Right lobe of liver (tissue), 6 donors: ENCODE results near the gene IP6K2. TPM values are rescaled to one million over a fixed set of nuclear protein-coding genes. Genes with fewer than 3 reads are reported as not detected.

ENCODE experiments used
- ATAC-seq, 4 donors: fragments of 200-7000 bp; cut with Tn5 transposase; one replicate each; pipeline ENCODE4 v1.9.1; 2020; ENCODE audit warnings: mild to moderate bottlenecking in 4 of 4, moderate library complexity in 4 of 4
- DNase-seq, 3 donors: peaks; one replicate each; pipeline ENCODE4 v3.0.0-alpha.2; 2020
- H3K27ac ChIP-seq, 3 donors: fragments of 200-600 bp; one replicate each; pipeline ENCODE4 v1.8.0; 2022
- H3K27me3 ChIP-seq, 2 donors: fragments of 200-600 bp; one replicate each; pipeline ENCODE4 v1.8.0; 2022
- H3K36me3 ChIP-seq, 4 donors: fragments of 200-600 bp; sonication (generic) in 1 of 4; one replicate each; pipeline versions ENCODE4 v1.5.1 to v1.8.0; 2017 to 2022; ENCODE audit warnings: control low read depth in 1 of 4
- H3K4me1 ChIP-seq, 4 donors: fragments of 200-600 bp; sonication (generic) in 1 of 4; one replicate each; pipeline versions ENCODE4 v1.5.1 to v1.8.0; 2017 to 2022; ENCODE audit warnings: control low read depth in 1 of 4
- H3K4me3 ChIP-seq, 3 donors: fragments of 200-600 bp; one replicate each; pipeline ENCODE4 v1.8.0; 2022
- H3K9me3 ChIP-seq, 4 donors: fragments of 200-600 bp; sonication (generic) in 1 of 4; one replicate each; pipeline versions ENCODE4 v1.5.1 to v1.8.0; 2017 to 2022; ENCODE audit warnings: control low read depth in 1 of 4
- CTCF ChIP-seq, 4 donors: fragments of 200-600 bp in 3 of 4; fragments of 450-650 bp in 1 of 4; IDR thresholded peaks; one replicate each; pipeline versions ENCODE4 v1.5.1 to v1.8.0; 2016 to 2022; ENCODE audit warnings: antibody characterized with exemption in 4 of 4, mild to moderate bottlenecking in 2 of 4
- POLR2A ChIP-seq: fragments of 450-650 bp; IDR thresholded peaks from one replicate; pipeline ENCODE4 v1.6.1; 2017; ENCODE audit warnings: antibody characterized with exemption, mild to moderate bottlenecking
- WGBS: methylation state at CpG from one replicate; pipeline ENCODE4 v1.1.6; 2018; ENCODE audit warnings: low coverage, low lambda C conversion rate; ENCODE audit not compliant: insufficient coverage; ENCODE audit errors: missing lambda C conversion rate; 5-methylcytosine and 5-hydroxymethylcytosine counted together
- intact Hi-C, 2 donors: fragments of 100-400 bp; cut with DNase I; formaldehyde crosslinking; loops; one replicate each; pipeline versions ENCODE4 v1.11.2 to v1.14.1; 2022
- total RNA-seq, 6 experiments: library from RNA; depleted of rRNA in 2 of 6; stranded (reverse); fragments of >200 nt in 2 of 6; fragmentation: NEBNext Ultra II Directional in 3 of 6; extraction: Animal tissue kit (Norgen Biotek cat#: 25700) in 3 of 6; gene quantifications; one replicate each; pipeline versions ENCODE4 v1.1.0 to v1.2.4, GENCODE V29; 2016 to 2023
- donor health status: DM: no; HTN: yes; CAD: no.
- donor health status: DM: no; HTN: no; CAD: no.
- donor health status: DM: no; HTN: no; CAD: no.
- donor health status: DM: no; HTN: yes; CAD: no.
- donor health status: DM: no; HTN: yes; CAD: no.

The IP6K2 gene
- total RNA-seq, 6 experiments from 2014 or later, result 25.4 to 31.4 (median 27.4) TPM

- Histone ChIP-seq H3K9me3 (no peaks in the 10 kb centered on the region), H3K4me3 (no peak overlapping the region), H3K27me3 (no peaks in the 10 kb centered on the region), H3K27ac (no peak overlapping the region), H3K4me1 (peaks cover 0 to 23% (median 3%) of the 10 kb centered on the region in 4 donors), H3K36me3 (peaks cover 0 to 16% (median 6%) of the 10 kb centered on the region in 4 donors)
- intact Hi-C loops, result no loop called here
- DNase-seq (no peak), ATAC-seq (no peak)
- TF ChIP-seq POLR2A (no peak), CTCF (IDR thresholded peaks at IDR 0.05) (no peak)
Measured at GRCh38 chr3:48715174-48715800, 1.7 kb downstream of the IP6K2 start.

- WGBS, result 83% methylated on average over 2 of the region's 2 CpGs
- no peak overlapping the region for H3K27ac ChIP-seq
- no peak overlapping the region for H3K4me3 ChIP-seq
- H3K27me3 ChIP-seq, result no peaks in the 10 kb centered on the region
- intact Hi-C loops, result no loop called here
- H3K9me3 ChIP-seq, result no peaks in the 10 kb centered on the region
- TF ChIP-seq CTCF (IDR thresholded peaks at IDR 0.05) (no peak), POLR2A (no peak)
- ATAC-seq, result no peak
- H3K36me3 ChIP-seq, result peaks cover 0 to 20% (median 6%) of the 10 kb centered on the region in 4 donors
- H3K4me1 ChIP-seq, result peaks cover 0 to 23% (median 3%) of the 10 kb centered on the region in 4 donors
- DNase-seq, result no peak
Measured at GRCh38 chr3:48711727-48712126, 5.3 kb downstream of the IP6K2 start.

DNA sequence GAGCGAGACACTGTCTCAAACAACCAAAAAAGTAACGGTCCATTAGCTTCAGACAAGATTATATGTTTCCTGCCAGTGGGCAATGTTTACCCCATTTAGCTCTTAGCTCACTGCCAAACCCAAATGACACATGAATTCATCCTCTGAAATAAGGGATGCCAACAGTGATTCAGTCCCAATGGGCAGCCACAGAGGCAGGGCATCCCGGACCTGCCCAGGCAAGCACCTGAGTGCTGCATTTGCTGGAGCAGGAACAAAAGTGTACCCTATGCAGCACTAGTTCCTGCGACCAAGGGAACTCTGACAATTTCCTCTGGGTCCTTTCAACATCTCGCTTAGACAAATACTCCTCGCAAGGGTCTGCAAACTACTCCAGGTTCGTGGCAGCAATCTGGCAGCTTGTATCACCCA lies 8.0 kb downstream of the IP6K2 start:
- Histone ChIP-seq H3K36me3 (peaks cover 0 to 20% (median 9%) of the 10 kb centered on the region in 4 donors), H3K27me3 (no peaks in the 10 kb centered on the region), H3K4me1 (peaks cover 0 to 5% (median 2%) of the 10 kb centered on the region in 4 donors), H3K27ac (no peak overlapping the region), H3K9me3 (no peaks in the 10 kb centered on the region), H3K4me3 (no peak overlapping the region)
- intact Hi-C loops, result no loop called here
- ATAC-seq (no peak), DNase-seq (no peak)
- WGBS, result 61% methylated on average over 3 of the region's 7 CpGs
- TF ChIP-seq CTCF (IDR thresholded peaks at IDR 0.05), result no peak
- TF ChIP-seq POLR2A, result no peak

DNA sequence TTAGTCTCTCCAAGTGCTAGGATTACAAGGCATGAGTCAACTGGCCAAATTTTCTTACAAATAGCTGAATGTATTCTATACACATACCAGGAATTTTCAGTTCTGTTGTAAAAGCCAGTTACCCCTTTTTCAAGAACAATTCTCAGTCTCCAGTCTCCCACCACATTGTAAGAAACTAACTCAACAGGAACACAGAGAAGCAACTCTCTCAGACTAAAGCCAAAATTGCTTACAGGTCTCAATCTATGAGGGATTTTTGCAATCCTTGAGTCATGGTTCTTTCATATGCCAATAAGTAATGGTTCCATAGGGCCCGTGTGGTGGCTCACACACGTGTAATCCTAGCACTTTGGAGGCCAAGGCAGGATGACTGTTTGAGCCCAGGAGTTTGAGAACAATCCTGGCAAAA lies 8.5 kb downstream of the IP6K2 start:
- Histone ChIP-seq H3K27me3 (no peaks in the 10 kb centered on the region), H3K4me1 (peaks cover 0 to 8% (median 2%) of the 10 kb centered on the region in 4 donors), H3K4me3 (no peak overlapping the region), H3K27ac (no peak overlapping the region), H3K9me3 (no peaks in the 10 kb centered on the region), H3K36me3 (peaks cover 0 to 20% (median 9%) of the 10 kb centered on the region in 4 donors)
- ATAC-seq, result no peak
- WGBS, result 76% methylated on average over 2 of the region's 2 CpGs
- intact Hi-C loops, result no loop called here
- no peak for TF ChIP-seq POLR2A
- no peak for TF ChIP-seq CTCF (IDR thresholded peaks at IDR 0.05)
- DNase-seq, result no peak
